DMS 273 treated with DMSO at 0.1 percent for 48 hours (cell line): ENCODE data around the gene SUN5.
"Not testable (repeated sequence)": the region's sequence is repeated elsewhere in the genome, so short reads cannot be mapped to it uniquely, and the experiment has no call there.

ENCODE experiments used
- DNase-seq: peaks from one replicate; lab custom pipeline; 2025; lab: John Stamatoyannopoulos, UW

Gene SUN5

GRCh38 chr20:32977281-32978008 is 26.8 kb downstream of the SUN5 start:
- DNase-seq = no peak

- no peak for DNase-seq
Measured at GRCh38 chr20:32976746-32977145, 27.5 kb downstream of the SUN5 start.

GRCh38 chr20:32975698-32976674 is 28.2 kb downstream of the SUN5 start:
- DNase-seq = no peak

GRCh38 chr20:32975121-32975520 is 29.1 kb downstream of the SUN5 start:
- not testable (repeated sequence) for DNase-seq

GRCh38 chr20:32974204-32975064 is 29.8 kb downstream of the SUN5 start:
- not testable (repeated sequence) for DNase-seq

- DNase-seq = no peak
Measured at GRCh38 chr20:32973077-32973717, 31.0 kb downstream of the SUN5 start.

- no peak for DNase-seq
Measured at GRCh38 chr20:32972181-32973076, 31.8 kb downstream of the SUN5 start.

- DNase-seq = no peak
Measured at GRCh38 chr20:32971703-32972161, 32.5 kb downstream of the SUN5 start.

- no peak for DNase-seq
Measured at GRCh38 chr20:32970973-32971300, 33.3 kb downstream of the SUN5 start.

- DNase-seq = no peak
Measured at GRCh38 chr20:32970115-32970972, 33.9 kb downstream of the SUN5 start.

- DNase-seq = no peak
Measured at GRCh38 chr20:32969356-32970114, 34.7 kb downstream of the SUN5 start.

- DNase-seq = no peak
Measured at GRCh38 chr20:32968478-32969241, 35.6 kb downstream of the SUN5 start.

- no peak for DNase-seq
Measured at GRCh38 chr20:32967961-32968457, 36.2 kb downstream of the SUN5 start.

GRCh38 chr20:32966881-32967781 is 37.1 kb downstream of the SUN5 start:
- DNase-seq = no peak

- DNase-seq = no peak
Measured at GRCh38 chr20:32966382-32966781, 37.9 kb downstream of the SUN5 start.

- no peak for DNase-seq
Measured at GRCh38 chr20:32965581-32966373, 38.5 kb downstream of the SUN5 start.
